Ishikawa (cell line): Measurements from ENCODE around the gene PPP6R3.

Experiments
- CEBPB ChIP-seq: IDR thresholded peaks from 2 replicates; pipeline ENCODE4 v1.6.1; 2012
- CREB1 ChIP-seq: IDR thresholded peaks from 2 replicates; pipeline ENCODE4 v1.6.1; 2012; ENCODE audit warnings: low read depth
- EGR1 ChIP-seq: IDR thresholded peaks from 2 replicates; pipeline ENCODE4 v1.6.1; 2012
- EP300 ChIP-seq: IDR thresholded peaks from 2 replicates; pipeline ENCODE4 v1.6.1; 2012; ENCODE audit warnings: borderline replicate concordance
- FOXM1 ChIP-seq: IDR thresholded peaks from 2 replicates; pipeline ENCODE4 v1.6.1; 2012; ENCODE audit warnings: low read depth, borderline replicate concordance
- MAX ChIP-seq: IDR thresholded peaks from 2 replicates; pipeline ENCODE4 v1.6.1; 2012
- NFIC ChIP-seq: IDR thresholded peaks from 2 replicates; pipeline ENCODE4 v1.6.1; 2012
- RAD21 ChIP-seq: IDR thresholded peaks from 2 replicates; pipeline ENCODE4 v1.6.1; 2012; ENCODE audit warnings: low read depth
- REST ChIP-seq: IDR thresholded peaks from 2 replicates; pipeline ENCODE4 v1.6.1; 2012; ENCODE audit warnings: low read depth, mild to moderate bottlenecking
- TAF1 ChIP-seq: IDR thresholded peaks from 2 replicates; pipeline ENCODE4 v1.6.1; 2012; ENCODE audit warnings: low read depth, mild to moderate bottlenecking
- TCF12 ChIP-seq: IDR thresholded peaks from 2 replicates; pipeline ENCODE4 v1.6.1; 2012; ENCODE audit warnings: low read depth
- TEAD4 ChIP-seq: IDR thresholded peaks from 2 replicates; pipeline ENCODE4 v1.6.1; 2012
- USF1 ChIP-seq: IDR thresholded peaks from 2 replicates; pipeline ENCODE4 v1.6.1; 2012
- YY1 ChIP-seq: IDR thresholded peaks from 2 replicates; pipeline ENCODE4 v1.6.1; 2012; ENCODE audit warnings: low read depth
- ZBTB7A ChIP-seq: IDR thresholded peaks from 2 replicates; pipeline ENCODE4 v1.6.1; 2012; ENCODE audit warnings: low read depth

The PPP6R3 gene

GRCh38 chr11:68446046-68446725 is 14.4 kb upstream of the PPP6R3 start:
- TF ChIP-seq MAX (no peak), FOXM1 (no peak), ZBTB7A (no peak), EP300 (no peak), TEAD4 (no peak), TAF1 (no peak), CEBPB (no peak), TCF12 (no peak), USF1 (no peak), YY1 (no peak), EGR1 (no peak), CREB1 (no peak), RAD21 (no peak), REST (no peak), NFIC (no peak)

- TF ChIP-seq TEAD4: 0 out of 2 replicates have a peak, but pooled peaks have one; percentile 8
- no peak for TF ChIP-seq NFIC
- TF ChIP-seq RAD21: peak; percentile 94
These were observed 13.3 kb upstream of the PPP6R3 start for GRCh38 chr11:68447015-68447801.

- TF ChIP-seq ZBTB7A: no peak
- no peak for TF ChIP-seq CEBPB
- TF ChIP-seq EP300: no peak
- no peak for TF ChIP-seq TEAD4
- no peak for TF ChIP-seq YY1
- no peak for TF ChIP-seq CREB1
- no peak for TF ChIP-seq TAF1
- no peak for TF ChIP-seq EGR1
- TF ChIP-seq TCF12: no peak
- no peak for TF ChIP-seq FOXM1
- no peak for TF ChIP-seq USF1
- no peak for TF ChIP-seq MAX
- TF ChIP-seq REST: no peak
- TF ChIP-seq NFIC: no peak
- TF ChIP-seq RAD21: no peak
These were observed 11.9 kb upstream of the PPP6R3 start for GRCh38 chr11:68448604-68449011.

- no peak for TF ChIP-seq FOXM1
- no peak for TF ChIP-seq RAD21
- TF ChIP-seq EP300: no peak
- TF ChIP-seq CEBPB: no peak
- TF ChIP-seq YY1: no peak
- no peak for TF ChIP-seq TCF12
- TF ChIP-seq USF1: no peak
- TF ChIP-seq TEAD4: no peak
- TF ChIP-seq CREB1: no peak
- TF ChIP-seq TAF1: no peak
- TF ChIP-seq MAX: no peak
- TF ChIP-seq ZBTB7A: no peak
- no peak for TF ChIP-seq REST
These were observed 10.6 kb upstream of the PPP6R3 start for GRCh38 chr11:68449951-68450350.
